GM12892 (cell line): Measurements from ENCODE around the gene FAM185A.

Experiments
- POLR2A ChIP-seq: IDR thresholded peaks from 2 replicates; pipeline ENCODE4 v1.6.1; 2011; ENCODE audit warnings: low read depth, low read length, control low read depth
- TAF1 ChIP-seq: IDR thresholded peaks from 2 replicates; pipeline ENCODE4 v1.6.1; 2011; ENCODE audit warnings: low read depth, mild to moderate bottlenecking, control low read depth, low read length, borderline replicate concordance

GRCh38 chr7:102813191-102814024 is 64.6 kb downstream of the FAM185A start:
- TF ChIP-seq POLR2A (no peak), TAF1 (no peak)
